ENCODE measurements around the gene ADAM21.
"Not testable (repeated sequence)": the region's sequence is repeated elsewhere in the genome, so short reads cannot be mapped to it uniquely, and the experiment has no call there.

The ADAM21 gene

DNA sequence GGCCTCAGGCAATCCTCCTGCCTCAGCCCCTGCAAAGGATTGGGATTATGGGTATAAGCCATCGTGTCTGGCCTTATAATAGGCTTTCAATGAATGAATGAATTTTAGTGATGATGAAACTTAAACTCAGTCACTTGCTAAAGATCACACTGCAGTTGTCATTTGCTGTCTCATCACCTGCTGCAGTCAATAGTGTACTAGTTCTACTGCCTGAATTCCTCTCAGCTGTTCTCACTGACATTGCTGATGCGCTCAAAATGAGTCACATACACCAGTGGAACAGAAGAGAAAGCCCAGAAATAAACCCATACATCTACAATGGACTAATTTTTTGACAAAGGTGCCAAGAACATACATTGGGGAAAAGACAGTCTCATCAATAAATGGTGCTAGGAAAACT, 29.4 kb upstream of the ADAM21 start:
- H3K27ac ChIP-seq = no peak overlapping the region

DNA sequence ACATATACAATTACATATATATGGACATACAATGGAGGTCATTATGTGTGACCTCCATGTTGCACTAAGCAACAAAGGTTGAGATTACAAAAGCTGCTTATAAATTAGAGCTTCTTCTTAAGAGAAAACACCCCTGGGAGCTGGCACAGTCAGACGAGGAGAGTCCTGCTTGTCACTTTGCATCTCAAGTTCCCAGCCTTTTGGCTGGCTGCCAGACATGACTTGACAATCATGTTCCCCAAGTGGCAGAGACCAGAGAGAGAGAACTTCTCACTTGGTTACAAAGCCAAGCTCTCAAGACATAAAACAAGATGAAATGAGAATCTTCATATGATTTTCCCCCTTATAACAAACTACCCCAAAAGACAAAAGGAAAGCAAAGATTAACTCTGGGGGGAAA, 26.6 kb upstream of the ADAM21 start:
- TF ChIP-seq, protein P1, sequence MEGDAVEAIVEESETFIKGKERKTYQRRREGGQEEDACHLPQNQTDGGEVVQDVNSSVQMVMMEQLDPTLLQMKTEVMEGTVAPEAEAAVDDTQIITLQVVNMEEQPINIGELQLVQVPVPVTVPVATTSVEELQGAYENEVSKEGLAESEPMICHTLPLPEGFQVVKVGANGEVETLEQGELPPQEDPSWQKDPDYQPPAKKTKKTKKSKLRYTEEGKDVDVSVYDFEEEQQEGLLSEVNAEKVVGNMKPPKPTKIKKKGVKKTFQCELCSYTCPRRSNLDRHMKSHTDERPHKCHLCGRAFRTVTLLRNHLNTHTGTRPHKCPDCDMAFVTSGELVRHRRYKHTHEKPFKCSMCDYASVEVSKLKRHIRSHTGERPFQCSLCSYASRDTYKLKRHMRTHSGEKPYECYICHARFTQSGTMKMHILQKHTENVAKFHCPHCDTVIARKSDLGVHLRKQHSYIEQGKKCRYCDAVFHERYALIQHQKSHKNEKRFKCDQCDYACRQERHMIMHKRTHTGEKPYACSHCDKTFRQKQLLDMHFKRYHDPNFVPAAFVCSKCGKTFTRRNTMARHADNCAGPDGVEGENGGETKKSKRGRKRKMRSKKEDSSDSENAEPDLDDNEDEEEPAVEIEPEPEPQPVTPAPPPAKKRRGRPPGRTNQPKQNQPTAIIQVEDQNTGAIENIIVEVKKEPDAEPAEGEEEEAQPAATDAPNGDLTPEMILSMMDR (conservative IDR thresholded peaks at IDR 0.05) = no peak
- TF ChIP-seq ZFX (IDR thresholded peaks at IDR 0.05) = no peak
- H3K27ac ChIP-seq = no peak overlapping the region

More for the DNA sequence above, 29.4 kb upstream of the ADAM21 start:
- TF ChIP-seq, protein P1 (conservative IDR thresholded peaks at IDR 0.05) = no peak
- TF ChIP-seq ZFX (IDR thresholded peaks at IDR 0.05) = no peak

DNA sequence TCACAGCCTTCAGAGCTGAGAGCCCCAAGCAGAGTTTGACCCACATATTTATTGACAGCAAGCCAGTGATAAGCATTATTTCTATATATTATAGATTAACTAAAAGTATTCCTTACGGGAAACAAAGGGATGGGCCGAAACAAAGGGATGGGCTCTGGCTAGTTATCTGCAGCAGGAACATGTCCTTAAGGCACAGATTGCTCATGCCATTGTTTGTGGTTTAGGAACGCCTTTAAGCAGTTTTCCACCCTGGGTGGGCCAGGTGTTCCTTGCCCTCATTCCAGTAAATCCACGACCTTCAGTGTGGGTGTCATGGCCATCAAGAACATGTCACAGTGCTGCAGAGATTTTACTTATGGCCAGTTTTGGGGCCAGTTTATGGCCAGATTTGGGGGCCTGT, 25.4 kb upstream of the ADAM21 start:
- H3K27ac ChIP-seq = not testable (repeated sequence)

DNA sequence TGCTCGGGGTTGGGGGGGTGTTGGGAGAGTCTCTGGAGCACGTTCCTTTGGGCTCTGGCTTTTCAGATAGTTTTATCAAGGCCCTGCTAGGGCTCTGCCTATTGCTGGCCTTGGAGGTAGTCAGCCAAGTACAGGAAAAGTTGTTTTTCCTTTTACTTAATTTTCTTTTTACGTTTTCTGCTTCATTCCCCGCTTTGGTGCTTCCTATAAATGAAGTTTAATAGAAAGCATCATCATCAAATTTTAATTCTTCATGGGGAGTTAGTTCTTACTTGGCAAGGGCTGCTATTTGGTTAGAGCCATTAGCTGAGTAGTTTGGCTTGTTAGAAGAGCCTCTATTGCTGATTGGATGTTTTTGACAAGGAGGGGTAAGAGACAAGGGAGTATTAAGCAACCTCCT, 15.1 kb upstream of the ADAM21 start:
- no peak overlapping the region for H3K27ac ChIP-seq
- TF ChIP-seq, protein P1 (conservative IDR thresholded peaks at IDR 0.05) = no peak
- no peak for TF ChIP-seq ZFX (IDR thresholded peaks at IDR 0.05)

DNA sequence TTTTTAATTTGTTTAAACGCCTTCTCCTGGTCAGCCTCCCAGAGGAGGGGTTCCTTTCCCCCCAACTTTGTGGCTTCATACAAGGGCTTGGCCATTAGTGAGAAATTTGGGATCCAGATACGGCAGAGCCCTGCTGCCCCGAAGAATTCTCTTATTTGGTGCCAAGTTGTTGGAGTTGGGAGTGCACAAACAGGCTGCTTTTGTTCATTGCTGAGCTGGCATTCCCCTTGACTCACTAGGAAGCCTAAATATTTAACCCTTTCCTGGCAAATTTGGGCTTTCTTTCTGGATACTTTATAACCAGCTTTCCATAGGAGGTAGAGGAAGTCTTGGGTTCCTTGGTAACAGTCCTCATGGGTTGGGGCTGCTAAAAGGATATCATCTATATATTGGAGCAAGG, 10.3 kb upstream of the ADAM21 start:
- no peak for TF ChIP-seq ZFX (IDR thresholded peaks at IDR 0.05)
- TF ChIP-seq, protein P1 (conservative IDR thresholded peaks at IDR 0.05) = no peak
- no peak overlapping the region for H3K27ac ChIP-seq

DNA sequence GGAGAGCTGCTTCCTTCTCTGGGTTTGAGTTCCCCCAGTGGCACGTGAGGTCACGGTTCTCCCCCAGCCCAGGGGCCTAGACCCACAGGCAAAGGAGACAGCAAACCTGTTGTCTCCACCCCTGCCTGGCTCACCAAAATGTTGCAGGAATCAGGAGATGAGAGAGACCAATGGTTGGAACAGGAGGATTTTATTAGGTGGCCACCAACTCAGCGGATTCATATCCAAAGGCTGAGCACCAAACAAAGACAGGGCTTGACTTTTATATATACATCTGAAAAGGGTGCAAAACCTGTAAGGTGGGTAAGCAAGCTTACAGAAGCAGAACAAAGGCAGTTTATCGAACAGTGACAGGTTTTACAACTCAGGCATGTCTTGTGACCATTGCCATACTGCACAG, 9.2 kb upstream of the ADAM21 start:
- no peak overlapping the region for H3K27ac ChIP-seq
- TF ChIP-seq ZFX (IDR thresholded peaks at IDR 0.05) = no peak
- TF ChIP-seq, protein P1 (conservative IDR thresholded peaks at IDR 0.05) = no peak

DNA sequence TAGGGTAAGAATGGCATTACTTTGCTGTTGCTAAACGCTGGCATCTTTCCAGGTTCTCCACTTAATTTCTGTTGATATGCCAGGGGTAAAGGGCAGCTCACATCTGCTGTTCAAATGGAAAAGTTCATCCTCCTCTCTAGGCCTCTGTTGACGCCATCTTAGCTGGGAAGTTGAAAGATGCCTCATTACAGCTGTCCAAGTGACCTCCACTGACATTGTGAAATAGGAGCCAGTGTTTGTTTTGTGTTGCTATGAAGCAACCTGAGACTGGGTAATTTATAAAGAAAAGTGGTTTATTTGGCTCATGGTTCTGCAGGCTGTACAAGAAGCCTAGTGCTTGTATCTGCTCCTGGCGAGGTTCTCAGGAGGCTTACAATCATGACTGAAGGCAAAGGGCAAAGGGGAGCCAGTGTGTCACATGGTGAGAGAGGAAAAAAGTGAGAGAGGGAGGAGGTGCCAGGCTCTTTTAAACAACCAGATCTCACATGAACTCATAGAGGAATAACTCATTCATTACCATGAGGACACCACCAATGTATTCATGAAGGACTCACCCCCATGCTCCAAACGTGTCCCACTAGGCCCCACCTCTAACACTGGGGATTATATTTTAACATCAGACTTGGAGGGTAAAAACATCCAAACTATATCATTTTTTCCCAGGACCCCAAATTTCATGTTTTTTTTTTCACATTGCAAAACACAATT, 3.2 kb upstream of the ADAM21 start:
- no peak overlapping the region for H3K27ac ChIP-seq
- TF ChIP-seq, protein P1 (conservative IDR thresholded peaks at IDR 0.05) = no peak
- TF ChIP-seq ZFX (IDR thresholded peaks at IDR 0.05) = no peak

DNA sequence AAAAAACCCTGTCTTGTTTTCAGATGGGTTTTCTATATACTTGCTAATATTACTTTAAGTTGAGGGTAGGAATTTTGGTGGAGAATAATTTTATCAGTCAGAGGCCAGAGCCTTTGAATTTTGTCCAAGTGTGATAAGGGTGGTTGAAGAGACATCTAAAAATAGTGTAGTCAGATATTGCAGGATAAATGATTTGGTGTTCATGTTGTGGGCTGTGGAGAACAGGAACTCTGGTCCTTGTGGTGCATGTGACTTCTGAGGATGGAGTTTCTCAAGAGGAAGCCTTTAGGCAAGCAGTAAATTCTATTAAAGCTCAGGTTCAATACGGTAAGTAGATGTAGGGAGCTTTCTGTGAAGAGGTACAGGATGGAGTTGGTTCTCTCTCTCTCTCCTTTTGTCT, 2.8 kb downstream of the ADAM21 start:
- TF ChIP-seq, protein P1 (conservative IDR thresholded peaks at IDR 0.05) = no peak
- TF ChIP-seq ZFX (IDR thresholded peaks at IDR 0.05) = no peak
- no peak overlapping the region for H3K27ac ChIP-seq
